Measurements from ENCODE around the gene AMPD2.
A peak's percentile ranks its signal among the peaks of the same experiment; 100 is the strongest.

Gene AMPD2

GRCh38 chr1:109619576-109620400, at the start of gene AMPD2, which contains the start of gene GNAT2:
Gene AMPD2, plus strand, starts transcription at chr1:109619837. Its CDS starts 1,339 bp downstream, at chr1:109621176.
Gene GNAT2, minus strand, starts transcription at chr1:109619616. Its CDS starts 6,746 bp downstream, at chr1:109612870.
- peak; percentile 37 for DNase-seq (ENCODE audit: low read depth in 2 of 2)

- no peak for DNase-seq (ENCODE audit: low read depth in 2 of 2)
Observed at GRCh38 chr1:109570414-109570813, 49.2 kb upstream of the AMPD2 start.

- DNase-seq (ENCODE audit: low read depth in 2 of 2) = no peak
Observed at GRCh38 chr1:109573785-109574184, 45.9 kb upstream of the AMPD2 start.

GRCh38 chr1:109578947-109579443, 40.6 kb upstream of the AMPD2 start:
- no peak for DNase-seq (ENCODE audit: low read depth in 2 of 2)

- no peak for DNase-seq (ENCODE audit: low read depth in 2 of 2)
Observed at GRCh38 chr1:109579491-109579890, 40.1 kb upstream of the AMPD2 start.

- DNase-seq (ENCODE audit: low read depth in 2 of 2) = no peak
Observed at GRCh38 chr1:109582021-109582420, 37.6 kb upstream of the AMPD2 start.

GRCh38 chr1:109584766-109585165, 34.9 kb upstream of the AMPD2 start:
- no peak for DNase-seq (ENCODE audit: low read depth in 2 of 2)

- no peak for DNase-seq (ENCODE audit: low read depth in 2 of 2)
Observed at GRCh38 chr1:109586055-109586454, 33.6 kb upstream of the AMPD2 start.

- DNase-seq (ENCODE audit: low read depth in 2 of 2) = no peak
Observed at GRCh38 chr1:109589177-109589576, 30.5 kb upstream of the AMPD2 start.

GRCh38 chr1:109589679-109590078, 30.0 kb upstream of the AMPD2 start:
- no peak for DNase-seq (ENCODE audit: low read depth in 2 of 2)

- no peak for DNase-seq (ENCODE audit: low read depth in 2 of 2)
Observed at GRCh38 chr1:109592916-109593315, 26.7 kb upstream of the AMPD2 start.

- no peak for DNase-seq (ENCODE audit: low read depth in 2 of 2)
Observed at GRCh38 chr1:109595531-109595930, 24.1 kb upstream of the AMPD2 start.

GRCh38 chr1:109598156-109598555, 21.5 kb upstream of the AMPD2 start:
- DNase-seq (ENCODE audit: low read depth in 2 of 2) = no peak

- no peak for DNase-seq (ENCODE audit: low read depth in 2 of 2)
Observed at GRCh38 chr1:109598655-109599054, 21.0 kb upstream of the AMPD2 start.

GRCh38 chr1:109603229-109603628, 16.4 kb upstream of the AMPD2 start:
- DNase-seq (ENCODE audit: low read depth in 2 of 2) = no peak

GRCh38 chr1:109605381-109605780, 14.3 kb upstream of the AMPD2 start:
- DNase-seq (ENCODE audit: low read depth in 2 of 2) = no peak

GRCh38 chr1:109609881-109610280, 9.8 kb upstream of the AMPD2 start:
- DNase-seq (ENCODE audit: low read depth in 2 of 2) = no peak

GRCh38 chr1:109610609-109611307, 8.9 kb upstream of the AMPD2 start:
- DNase-seq (ENCODE audit: low read depth in 2 of 2) = no peak

GRCh38 chr1:109611308-109611990, 8.2 kb upstream of the AMPD2 start:
- DNase-seq (ENCODE audit: low read depth in 2 of 2) = no peak

GRCh38 chr1:109613361-109614147, 6.1 kb upstream of the AMPD2 start:
- DNase-seq (ENCODE audit: low read depth in 2 of 2) = no peak

- no peak for DNase-seq (ENCODE audit: low read depth in 2 of 2)
Observed at GRCh38 chr1:109615879-109616278, 3.8 kb upstream of the AMPD2 start.
